GM12878 (cell line): ENCODE data around the gene C1S. TPM values are rescaled to one million over a fixed set of nuclear protein-coding genes. Genes with fewer than 3 reads are reported as not detected.
A peak's percentile ranks its signal among the peaks of the same experiment; 100 is the strongest.

ENCODE experiments used
- CUX1 ChIP-seq: IDR thresholded peaks from 2 replicates; pipeline ENCODE4 v1.6.1; 2012; ENCODE audit warnings: improper control_type of control experiment, low read depth, low read length; ENCODE audit not compliant: insufficient replicate concordance
- RAD51 ChIP-seq: fragments of 450-650 bp; IDR thresholded peaks from 2 replicates; pipeline ENCODE4 v1.6.1; 2016; ENCODE audit warnings: moderate library complexity, mild to moderate bottlenecking, inconsistent platforms
- polyA plus RNA-seq, 11 experiments: library from polyadenylated mRNA; depleted of rRNA in 4 of 11; unstranded in 6 of 11; stranded (reverse) in 5 of 11; fragments of >200 nt; fragmentation: Nextera tagmentation in 4 of 11; fragmentation: Illumina TruSeq in 1 of 11; extraction: Ambion mirVana in 4 of 11; extraction: Trizol in 1 of 11; gene quantifications; 1 replicate in 1 of 11; 2 replicates in 10 of 11; pipeline versions ENCODE4 v1.2.1 to v1.2.3, GENCODE V29; 2011 to 2016; ENCODE audit warnings: inconsistent platforms in 2 of 11, missing spikeins in 2 of 11, low read depth in 1 of 11
- total RNA-seq, 4 experiments: library from RNA; depleted of rRNA in 3 of 4; stranded (reverse); fragments of >200 nt in 3 of 4; fragmentation: Illumina TruSeq in 1 of 4; extraction: Trizol in 1 of 4; gene quantifications; 2 replicates each; pipeline versions ENCODE4 v1.2.1 to v1.2.3, GENCODE V29; 2013 to 2021
- TF ChIP-seq, protein P1 (sequence below), 3 experiments: IDR thresholded peaks in 2 of 3; conservative IDR thresholded peaks in 1 of 3; 2 replicates each; pipeline ENCODE4 v1.5.1; 2011; ENCODE audit warnings: low read depth in 3 of 3, low read length in 3 of 3, mild to moderate bottlenecking in 3 of 3, control low read depth in 2 of 3, moderate library complexity in 2 of 3, inconsistent platforms in 1 of 3, mixed read lengths in 1 of 3; ENCODE audit not compliant: control insufficient read depth in 2 of 3, insufficient read depth in 1 of 3; ENCODE audit errors: extremely low read depth in 1 of 3

Gene C1S
- total and polyA plus RNA-seq, 10 of the 15 experiments (the other 5 are each of a cell fraction or from before 2014, with no cell fraction given) = 0.10 to 1.4 (median 0.42) TPM

GRCh38 chr12:7113389-7113871 is 52.9 kb downstream of the C1S start (continued):
- TF ChIP-seq, protein P1, sequence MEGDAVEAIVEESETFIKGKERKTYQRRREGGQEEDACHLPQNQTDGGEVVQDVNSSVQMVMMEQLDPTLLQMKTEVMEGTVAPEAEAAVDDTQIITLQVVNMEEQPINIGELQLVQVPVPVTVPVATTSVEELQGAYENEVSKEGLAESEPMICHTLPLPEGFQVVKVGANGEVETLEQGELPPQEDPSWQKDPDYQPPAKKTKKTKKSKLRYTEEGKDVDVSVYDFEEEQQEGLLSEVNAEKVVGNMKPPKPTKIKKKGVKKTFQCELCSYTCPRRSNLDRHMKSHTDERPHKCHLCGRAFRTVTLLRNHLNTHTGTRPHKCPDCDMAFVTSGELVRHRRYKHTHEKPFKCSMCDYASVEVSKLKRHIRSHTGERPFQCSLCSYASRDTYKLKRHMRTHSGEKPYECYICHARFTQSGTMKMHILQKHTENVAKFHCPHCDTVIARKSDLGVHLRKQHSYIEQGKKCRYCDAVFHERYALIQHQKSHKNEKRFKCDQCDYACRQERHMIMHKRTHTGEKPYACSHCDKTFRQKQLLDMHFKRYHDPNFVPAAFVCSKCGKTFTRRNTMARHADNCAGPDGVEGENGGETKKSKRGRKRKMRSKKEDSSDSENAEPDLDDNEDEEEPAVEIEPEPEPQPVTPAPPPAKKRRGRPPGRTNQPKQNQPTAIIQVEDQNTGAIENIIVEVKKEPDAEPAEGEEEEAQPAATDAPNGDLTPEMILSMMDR (IDR thresholded peaks at IDR 0.05 in 2 of 3, conservative IDR thresholded peaks at IDR 0.05 in 1 of 3; ENCODE audit: control insufficient read depth in 2 of 3, extremely low read depth in 1 of 3, insufficient read depth in 1 of 3, low read depth in 3 of 3, low read length in 3 of 3) = peak; percentile 78 to 84 (median 80)
- TF ChIP-seq CUX1 (no peak), RAD51 (no peak)
